GM18507 (cell line): ENCODE data around the gene NOL4L.

Experiments used
- DNase-seq: peaks from one replicate; pipeline ENCODE4 v3.0.0; 2011; ENCODE audit warnings: low read depth; ENCODE audit not compliant: insufficient read length; ENCODE audit errors: extremely low spot score
- FAIRE-seq: peaks from 2 replicates; lab custom pipeline; 2011; peaks lifted over from hg19 to GRCh38; lab: Jason Lieb, UNC

NOL4L gene

GRCh38 chr20:32567384-32568178, 17.6 kb downstream of the NOL4L start:
- DNase-seq (no peak), FAIRE-seq (no peak)

GRCh38 chr20:32566379-32567374, 18.5 kb downstream of the NOL4L start:
- FAIRE-seq: no peak
- no peak for DNase-seq

GRCh38 chr20:32565735-32566032, 19.4 kb downstream of the NOL4L start:
- DNase-seq (no peak), FAIRE-seq (no peak)

- FAIRE-seq (no peak), DNase-seq (no peak)
These were observed 20.0 kb downstream of the NOL4L start for GRCh38 chr20:32564921-32565734.

- FAIRE-seq: no peak
- DNase-seq: no peak
These were observed 20.7 kb downstream of the NOL4L start for GRCh38 chr20:32564440-32564839.

GRCh38 chr20:32563311-32564272, 21.5 kb downstream of the NOL4L start:
- DNase-seq (no peak), FAIRE-seq (no peak)

GRCh38 chr20:32562495-32562911, 22.6 kb downstream of the NOL4L start:
- DNase-seq: no peak
- FAIRE-seq: no peak

GRCh38 chr20:32560989-32561830, 23.9 kb downstream of the NOL4L start:
- no peak for FAIRE-seq
- DNase-seq: no peak

GRCh38 chr20:32560482-32560988, 24.6 kb downstream of the NOL4L start:
- FAIRE-seq (no peak), DNase-seq (no peak)

GRCh38 chr20:32559753-32560380, 25.3 kb downstream of the NOL4L start:
- no peak for DNase-seq
- no peak for FAIRE-seq

GRCh38 chr20:32559205-32559752, 25.9 kb downstream of the NOL4L start:
- FAIRE-seq: no peak
- DNase-seq: no peak

- FAIRE-seq (no peak), DNase-seq (no peak)
These were observed 26.6 kb downstream of the NOL4L start for GRCh38 chr20:32558526-32558925.

- DNase-seq (no peak), FAIRE-seq (no peak)
These were observed 27.8 kb downstream of the NOL4L start for GRCh38 chr20:32557319-32557718.

- FAIRE-seq: no peak
- DNase-seq: no peak
These were observed 28.6 kb downstream of the NOL4L start for GRCh38 chr20:32556312-32557184.

GRCh38 chr20:32555584-32555983, 29.5 kb downstream of the NOL4L start:
- FAIRE-seq (no peak), DNase-seq (no peak)

- DNase-seq (no peak), FAIRE-seq (no peak)
These were observed 30.2 kb downstream of the NOL4L start for GRCh38 chr20:32554965-32555289.
